Measurements from ENCODE around the gene RAPGEF6.
A peak's percentile ranks its signal among the peaks of the same experiment; 100 is the strongest.

RAPGEF6 gene

DNA sequence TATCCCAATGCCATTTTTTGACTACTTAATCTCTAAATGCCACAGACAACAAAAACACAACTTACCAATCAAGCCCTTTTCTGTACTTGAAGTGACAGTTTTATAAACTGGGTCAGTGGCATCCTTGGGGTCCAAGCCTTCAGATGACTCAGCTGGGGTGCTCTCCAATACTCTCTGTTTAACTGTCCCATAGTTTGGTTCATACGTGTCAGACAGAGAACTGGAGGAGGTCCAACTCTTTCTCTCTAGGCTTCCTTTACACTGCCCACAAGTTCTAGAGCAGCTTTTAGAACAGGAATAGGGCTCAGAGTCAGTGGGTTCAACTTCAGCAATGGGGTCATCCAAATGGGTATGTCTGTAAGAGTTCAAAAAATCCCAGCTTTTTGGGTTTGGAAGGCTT is 204.2 kb downstream of the RAPGEF6 start:
- H3K9ac ChIP-seq (ENCODE audit: low read length in 5 of 5) = no peak overlapping the region
- peaks cover 15 to 56% (median 36%) of the 10 kb centered on the region in 5 donors for H3K36me3 ChIP-seq (ENCODE audit: control insufficient read depth in 5 of 5, insufficient read depth in 5 of 5, low read length in 5 of 5)

DNA sequence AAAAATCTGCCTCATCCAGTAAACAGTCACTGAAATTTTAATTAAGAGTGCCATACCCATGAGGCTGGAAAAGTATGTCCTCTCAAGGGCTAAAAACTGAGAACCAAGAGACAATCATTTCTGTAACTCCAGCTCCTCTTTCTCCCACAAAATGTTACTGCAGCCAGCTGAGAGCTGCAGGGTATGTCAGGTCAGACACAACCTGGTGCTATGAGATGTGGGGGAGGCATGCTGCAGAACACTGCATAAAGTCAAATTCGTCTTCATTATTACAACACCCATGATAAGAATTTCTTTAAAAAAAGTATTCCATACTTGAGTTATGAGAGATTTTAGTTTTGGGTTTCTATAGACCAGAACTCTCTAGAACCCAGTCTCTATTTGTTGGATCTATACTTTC is 209.0 kb downstream of the RAPGEF6 start:
- H3K4me3 ChIP-seq (ENCODE audit: low read depth in 1 of 5, low read length in 5 of 5) = no peak overlapping the region
- H3K9ac ChIP-seq (ENCODE audit: low read length in 5 of 5) = no peak overlapping the region
- no peaks in the 10 kb centered on the region for H3K27me3 ChIP-seq (ENCODE audit: control insufficient read depth in 5 of 5, insufficient read depth in 4 of 5, low read length in 5 of 5)
- no peaks in the 10 kb centered on the region for H3K9me3 ChIP-seq (ENCODE audit: control insufficient read depth in 5 of 5, low read length in 5 of 5)
- no peak overlapping the region for H3K27ac ChIP-seq (ENCODE audit: low read depth, low read length)
- peaks cover 15 to 40% (median 23%) of the 10 kb centered on the region in 5 donors for H3K36me3 ChIP-seq (ENCODE audit: control insufficient read depth in 5 of 5, insufficient read depth in 5 of 5, low read length in 5 of 5)
- no peaks in the 10 kb centered on the region for H3K4me1 ChIP-seq (ENCODE audit: control insufficient read depth in 5 of 5, insufficient read depth in 5 of 5, low read length in 5 of 5)

More for the DNA sequence above, 204.2 kb downstream of the RAPGEF6 start:
- Histone ChIP-seq H3K4me1 (ENCODE audit: control insufficient read depth in 5 of 5, insufficient read depth in 5 of 5, low read length in 5 of 5) (no peaks in the 10 kb centered on the region), H3K4me3 (ENCODE audit: low read depth in 1 of 5, low read length in 5 of 5) (no peak overlapping the region), H3K27ac (ENCODE audit: low read depth, low read length) (no peak overlapping the region), H3K27me3 (ENCODE audit: control insufficient read depth in 5 of 5, insufficient read depth in 4 of 5, low read length in 5 of 5) (no peaks in the 10 kb centered on the region), H3K9me3 (ENCODE audit: control insufficient read depth in 5 of 5, low read length in 5 of 5) (no peaks in the 10 kb centered on the region)

DNA sequence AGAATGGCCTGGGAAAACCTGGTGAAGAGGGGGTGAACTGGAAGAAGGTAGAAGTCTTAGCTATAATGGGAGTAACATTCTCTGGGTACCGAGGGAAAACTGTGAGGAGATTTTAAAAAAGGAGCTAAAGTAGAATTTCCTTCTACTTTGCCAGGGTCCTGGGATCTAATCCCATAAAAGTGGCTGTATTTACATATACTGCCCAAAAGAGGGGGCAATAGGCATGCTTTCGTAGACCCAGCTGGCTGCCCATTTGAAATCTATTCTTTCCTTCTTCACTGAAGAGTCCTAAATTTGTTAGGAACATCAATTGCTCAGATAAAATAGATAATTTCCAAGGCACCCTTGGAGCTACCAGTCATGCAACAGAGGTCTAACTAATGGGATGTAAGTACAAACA is 212.0 kb downstream of the RAPGEF6 start:
- Histone ChIP-seq H3K36me3 (ENCODE audit: control insufficient read depth in 5 of 5, insufficient read depth in 5 of 5, low read length in 5 of 5) (peaks cover 6 to 21% (median 11%) of the 10 kb centered on the region in 5 donors), H3K9me3 (ENCODE audit: control insufficient read depth in 5 of 5, low read length in 5 of 5) (no peaks in the 10 kb centered on the region)

DNA sequence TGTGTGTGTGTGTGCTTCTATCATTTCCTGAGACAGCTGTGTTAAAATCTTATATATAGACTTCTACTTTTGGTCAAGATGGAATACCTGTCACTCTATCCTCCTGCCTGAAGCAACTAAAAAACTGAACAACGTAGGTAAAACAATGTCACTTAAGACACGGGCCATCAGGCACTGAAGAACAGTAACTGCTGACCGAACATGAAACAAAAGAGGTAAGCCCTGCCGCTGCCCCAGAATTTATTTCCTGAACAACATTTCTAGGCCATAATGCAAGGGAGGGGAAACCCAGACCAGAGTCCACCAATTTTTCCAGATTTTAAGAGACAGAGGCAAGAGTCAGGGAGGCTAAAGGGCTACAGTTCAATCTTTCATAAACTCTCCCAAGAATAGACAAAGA is 215.2 kb downstream of the RAPGEF6 start:
- Histone ChIP-seq H3K27ac (ENCODE audit: low read depth, low read length) (no peak overlapping the region), H3K36me3 (ENCODE audit: control insufficient read depth in 5 of 5, insufficient read depth in 5 of 5, low read length in 5 of 5) (peaks cover 0 to 7% (median 3%) of the 10 kb centered on the region in 5 donors), H3K9ac (ENCODE audit: low read length in 5 of 5) (no peak overlapping the region), H3K27me3 (ENCODE audit: control insufficient read depth in 5 of 5, insufficient read depth in 4 of 5, low read length in 5 of 5) (no peaks in the 10 kb centered on the region), H3K4me1 (ENCODE audit: control insufficient read depth in 5 of 5, insufficient read depth in 5 of 5, low read length in 5 of 5) (peaks cover 0 to 2% (median 0%) of the 10 kb centered on the region in 5 donors), H3K9me3 (ENCODE audit: control insufficient read depth in 5 of 5, low read length in 5 of 5) (no peaks in the 10 kb centered on the region), H3K4me3 (ENCODE audit: low read depth in 1 of 5, low read length in 5 of 5) (no peak overlapping the region)

More for the DNA sequence above, 212.0 kb downstream of the RAPGEF6 start:
- no peak overlapping the region for H3K27ac ChIP-seq (ENCODE audit: low read depth, low read length)
- H3K9ac ChIP-seq (ENCODE audit: low read length in 5 of 5) = no peak overlapping the region
- no peaks in the 10 kb centered on the region for H3K27me3 ChIP-seq (ENCODE audit: control insufficient read depth in 5 of 5, insufficient read depth in 4 of 5, low read length in 5 of 5)
- no peak overlapping the region for H3K4me3 ChIP-seq (ENCODE audit: low read depth in 1 of 5, low read length in 5 of 5)
- no peaks in the 10 kb centered on the region for H3K4me1 ChIP-seq (ENCODE audit: control insufficient read depth in 5 of 5, insufficient read depth in 5 of 5, low read length in 5 of 5)

DNA sequence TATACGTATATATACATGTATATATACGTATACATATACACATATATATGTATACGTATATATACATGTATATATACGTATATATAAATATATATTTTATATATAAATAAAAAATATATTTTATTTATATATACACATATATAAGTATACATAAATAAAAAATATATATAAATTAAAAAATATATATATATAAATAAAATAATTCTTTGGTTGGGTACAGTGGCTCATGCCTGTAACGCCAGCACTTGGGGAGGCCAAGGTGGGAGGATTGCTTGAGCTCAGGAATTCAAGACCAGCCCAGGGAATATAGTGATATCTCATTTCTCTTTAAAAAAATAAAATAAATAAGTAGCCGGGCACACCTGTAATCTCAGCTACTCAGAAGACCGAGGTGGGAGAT is 216.2 kb downstream of the RAPGEF6 start:
- no peak overlapping the region for H3K27ac ChIP-seq (ENCODE audit: low read depth, low read length)
- peaks cover 0 to 7% (median 3%) of the 10 kb centered on the region in 5 donors for H3K36me3 ChIP-seq (ENCODE audit: control insufficient read depth in 5 of 5, insufficient read depth in 5 of 5, low read length in 5 of 5)
- H3K9me3 ChIP-seq (ENCODE audit: control insufficient read depth in 5 of 5, low read length in 5 of 5) = no peaks in the 10 kb centered on the region
- H3K9ac ChIP-seq (ENCODE audit: low read length in 5 of 5) = no peak overlapping the region
- peaks cover 0 to 2% (median 2%) of the 10 kb centered on the region in 5 donors for H3K4me1 ChIP-seq (ENCODE audit: control insufficient read depth in 5 of 5, insufficient read depth in 5 of 5, low read length in 5 of 5)
- H3K4me3 ChIP-seq (ENCODE audit: low read depth in 1 of 5, low read length in 5 of 5) = no peak overlapping the region
- H3K27me3 ChIP-seq (ENCODE audit: control insufficient read depth in 5 of 5, insufficient read depth in 4 of 5, low read length in 5 of 5) = no peaks in the 10 kb centered on the region

DNA sequence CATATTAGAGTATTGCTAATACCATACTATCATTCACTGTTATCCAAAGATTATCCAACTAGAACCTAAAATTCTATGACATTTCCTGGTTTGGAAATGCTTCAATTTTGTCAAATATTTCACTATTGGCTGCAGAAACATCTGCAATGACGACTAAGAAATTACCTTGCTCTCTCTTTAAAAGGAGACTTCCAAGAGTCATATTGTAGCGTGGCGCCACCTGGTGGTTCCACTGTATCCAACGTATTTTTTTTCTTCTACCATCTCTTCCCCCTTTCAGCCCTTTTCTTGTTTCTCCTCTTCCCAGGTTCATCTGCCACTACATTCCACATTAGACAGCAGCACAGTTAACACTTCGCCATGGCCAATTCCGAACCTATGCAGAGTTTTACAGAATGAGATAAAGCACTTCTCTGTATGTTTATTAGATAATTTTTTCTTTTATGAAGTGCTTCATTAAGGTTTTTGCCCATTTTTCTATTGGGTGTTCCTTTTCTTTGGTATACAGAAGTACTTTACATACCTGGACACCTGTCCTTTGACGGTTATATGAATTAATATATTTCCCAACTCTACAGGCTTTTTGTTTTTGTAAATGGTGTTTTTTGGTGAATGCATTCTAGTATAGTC is 217.7 kb downstream of the RAPGEF6 start:
- Histone ChIP-seq H3K4me3 (ENCODE audit: low read depth in 1 of 5, low read length in 5 of 5) (no peak overlapping the region), H3K27me3 (ENCODE audit: control insufficient read depth in 5 of 5, insufficient read depth in 4 of 5, low read length in 5 of 5) (no peaks in the 10 kb centered on the region), H3K27ac (ENCODE audit: low read depth, low read length) (no peak overlapping the region), H3K9ac (ENCODE audit: low read length in 5 of 5) (no peak overlapping the region), H3K9me3 (ENCODE audit: control insufficient read depth in 5 of 5, low read length in 5 of 5) (no peaks in the 10 kb centered on the region), H3K36me3 (ENCODE audit: control insufficient read depth in 5 of 5, insufficient read depth in 5 of 5, low read length in 5 of 5) (peaks cover 0 to 3% (median 0%) of the 10 kb centered on the region in 5 donors), H3K4me1 (ENCODE audit: control insufficient read depth in 5 of 5, insufficient read depth in 5 of 5, low read length in 5 of 5) (peaks cover 0 to 2% (median 2%) of the 10 kb centered on the region in 5 donors)

DNA sequence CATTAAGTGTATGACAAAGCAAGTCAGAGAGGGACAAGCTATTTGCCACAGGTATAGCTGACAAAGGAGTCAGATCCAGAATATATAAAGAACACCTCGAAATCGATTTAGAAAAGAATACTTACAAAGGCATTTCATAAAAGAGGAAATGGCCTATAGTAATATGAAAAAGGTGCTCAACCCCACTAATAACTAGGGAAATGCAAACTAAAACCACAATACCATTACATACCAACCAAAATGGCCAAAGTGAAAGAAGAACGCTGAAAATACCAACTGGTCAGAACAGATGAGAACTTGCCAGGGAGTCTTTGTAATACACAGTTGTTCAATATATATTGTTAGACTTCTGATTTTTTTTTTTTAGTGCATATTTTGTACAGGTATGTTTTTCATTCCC is 218.3 kb downstream of the RAPGEF6 start:
- H3K9ac ChIP-seq (ENCODE audit: low read length in 5 of 5) = no peak overlapping the region

DNA sequence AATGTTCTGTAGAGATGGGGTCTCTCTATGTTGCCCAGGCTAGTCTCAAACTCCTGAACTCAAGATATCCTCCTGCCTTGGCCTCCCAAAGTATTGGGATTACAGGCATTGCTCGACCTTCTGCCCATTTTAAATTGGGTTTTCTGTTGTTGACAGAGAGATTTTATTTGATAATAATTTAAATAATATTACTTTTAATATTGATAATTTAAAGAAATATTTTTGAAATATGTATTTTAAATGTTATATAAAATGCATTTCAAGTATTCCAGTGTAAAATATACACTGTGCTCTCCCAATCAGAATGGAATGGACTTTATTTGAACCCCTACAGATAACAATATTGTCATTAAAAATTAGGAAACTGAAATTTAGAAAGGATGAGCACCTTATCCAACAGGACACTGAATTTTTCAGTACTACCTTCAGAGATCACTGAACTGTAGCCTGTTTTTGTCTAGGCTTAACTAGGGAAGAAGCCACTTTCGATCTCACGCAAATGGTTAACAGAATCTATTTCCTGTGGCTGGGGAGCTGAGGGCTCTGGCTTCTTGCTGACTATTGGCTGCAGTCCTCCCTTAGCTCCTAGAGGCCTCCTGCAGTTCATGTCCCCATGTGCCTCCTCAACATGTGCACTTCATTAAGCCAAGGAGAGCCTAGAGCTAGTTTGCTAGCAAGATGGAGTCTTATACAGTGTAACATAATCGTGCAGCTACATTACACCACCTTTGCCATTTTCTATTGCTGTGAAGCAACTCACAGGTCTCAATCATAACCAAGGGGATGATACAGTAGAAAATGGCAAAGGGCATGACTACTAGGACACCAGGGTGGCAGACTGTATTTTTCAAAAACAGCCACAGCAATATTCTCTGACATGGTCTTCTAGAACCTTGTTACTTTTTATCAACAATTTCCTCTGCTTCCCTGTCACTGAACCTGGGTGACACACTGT is 221.1 kb downstream of the RAPGEF6 start:
- Histone ChIP-seq H3K4me1 (ENCODE audit: control insufficient read depth in 5 of 5, insufficient read depth in 5 of 5, low read length in 5 of 5) (peaks cover 2 to 7% (median 3%) of the 10 kb centered on the region in 5 donors), H3K9ac (ENCODE audit: low read length in 5 of 5) (peak overlapping the region in 1 of 5 donors; percentile 32), H3K27me3 (ENCODE audit: control insufficient read depth in 5 of 5, insufficient read depth in 4 of 5, low read length in 5 of 5) (no peaks in the 10 kb centered on the region), H3K9me3 (ENCODE audit: control insufficient read depth in 5 of 5, low read length in 5 of 5) (no peaks in the 10 kb centered on the region), H3K4me3 (ENCODE audit: low read depth in 1 of 5, low read length in 5 of 5) (peak overlapping the region in 1 of 5 donors; percentile 39), H3K27ac (ENCODE audit: low read depth, low read length) (peak overlapping the region; percentile 23), H3K36me3 (ENCODE audit: control insufficient read depth in 5 of 5, insufficient read depth in 5 of 5, low read length in 5 of 5) (no peaks in the 10 kb centered on the region)

More for the DNA sequence above, 218.3 kb downstream of the RAPGEF6 start:
- peaks cover 0 to under 1% (median 0%) of the 10 kb centered on the region in 5 donors for H3K36me3 ChIP-seq (ENCODE audit: control insufficient read depth in 5 of 5, insufficient read depth in 5 of 5, low read length in 5 of 5)
- no peaks in the 10 kb centered on the region for H3K9me3 ChIP-seq (ENCODE audit: control insufficient read depth in 5 of 5, low read length in 5 of 5)
- no peaks in the 10 kb centered on the region for H3K27me3 ChIP-seq (ENCODE audit: control insufficient read depth in 5 of 5, insufficient read depth in 4 of 5, low read length in 5 of 5)
- no peak overlapping the region for H3K27ac ChIP-seq (ENCODE audit: low read depth, low read length)
- H3K4me1 ChIP-seq (ENCODE audit: control insufficient read depth in 5 of 5, insufficient read depth in 5 of 5, low read length in 5 of 5) = peaks cover 0 to 2% (median 2%) of the 10 kb centered on the region in 5 donors
- H3K4me3 ChIP-seq (ENCODE audit: low read depth in 1 of 5, low read length in 5 of 5) = no peak overlapping the region

DNA sequence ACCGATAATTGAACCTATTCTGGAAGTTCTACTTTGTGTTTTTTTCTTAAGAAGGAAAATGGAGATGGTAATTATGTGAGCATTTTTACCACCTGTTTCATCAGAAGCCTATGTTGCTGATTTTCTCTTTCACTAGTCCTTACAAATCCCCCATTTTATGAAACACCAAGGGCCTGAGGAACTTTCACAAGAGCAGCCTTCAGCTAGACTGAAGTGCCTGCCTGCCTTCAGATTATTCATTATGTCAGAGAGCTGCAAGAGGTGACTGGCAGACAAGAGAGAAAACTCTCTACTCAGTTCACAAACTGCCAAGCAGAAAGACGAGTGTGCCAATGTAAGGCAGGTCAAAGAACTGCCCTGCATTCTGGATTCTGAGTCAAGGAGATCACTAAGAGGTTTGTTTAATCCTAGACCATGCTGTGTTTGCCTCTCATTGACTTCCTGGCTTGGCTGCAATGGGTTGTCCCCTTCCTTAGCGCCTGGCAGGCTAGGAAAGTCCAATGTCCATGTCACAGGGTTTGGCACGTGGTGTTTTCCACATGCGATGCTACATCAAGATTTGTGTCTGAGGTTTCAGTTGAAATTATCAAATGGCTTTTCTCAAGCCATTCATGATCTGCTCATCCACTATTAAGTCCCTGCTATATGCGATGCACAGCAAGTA is 227.9 kb downstream of the RAPGEF6 start:
- H3K9me3 ChIP-seq (ENCODE audit: control insufficient read depth in 5 of 5, low read length in 5 of 5) = peaks cover 0 to 5% (median 0%) of the 10 kb centered on the region in 5 donors
- H3K9ac ChIP-seq (ENCODE audit: low read length in 5 of 5) = no peak overlapping the region
- H3K27me3 ChIP-seq (ENCODE audit: control insufficient read depth in 5 of 5, insufficient read depth in 4 of 5, low read length in 5 of 5) = no peaks in the 10 kb centered on the region
- peaks cover 0 to 7% (median 3%) of the 10 kb centered on the region in 5 donors for H3K4me1 ChIP-seq (ENCODE audit: control insufficient read depth in 5 of 5, insufficient read depth in 5 of 5, low read length in 5 of 5)
- H3K36me3 ChIP-seq (ENCODE audit: control insufficient read depth in 5 of 5, insufficient read depth in 5 of 5, low read length in 5 of 5) = peaks cover 7 to 26% (median 9%) of the 10 kb centered on the region in 5 donors
- H3K27ac ChIP-seq (ENCODE audit: low read depth, low read length) = no peak overlapping the region
- no peak overlapping the region for H3K4me3 ChIP-seq (ENCODE audit: low read depth in 1 of 5, low read length in 5 of 5)

All from subcutaneous abdominal adipose tissue (tissue), 5 donors.